ENCODE data around the gene TPPP2.

Gene TPPP2

GRCh38 chr14:21081521-21082142, 51.6 kb downstream of the TPPP2 start:
- no peak overlapping the region for H3K9ac ChIP-seq (ENCODE audit: low read length in 2 of 2)
- no peak overlapping the region for H3K27ac ChIP-seq (ENCODE audit: low read length)
- peaks cover 3% of the 10 kb centered on the region for H3K4me1 ChIP-seq (ENCODE audit: control insufficient read depth, insufficient read depth, low read length)
- H3K36me3 ChIP-seq (ENCODE audit: control insufficient read depth in 2 of 2, insufficient read depth in 2 of 2, low read length in 2 of 2) = peaks cover 43 to 62% of the 10 kb centered on the region in 2 donors
- H3K27me3 ChIP-seq (ENCODE audit: control insufficient read depth in 1 of 2, insufficient read depth in 2 of 2, low read length in 2 of 2) = no peaks in the 10 kb centered on the region
- no peaks in the 10 kb centered on the region for H3K9me3 ChIP-seq (ENCODE audit: control insufficient read depth in 2 of 2, low read length in 2 of 2)
- no peak overlapping the region for H3K4me3 ChIP-seq (ENCODE audit: low read length in 2 of 2)

All from stomach smooth muscle (tissue), 2 donors.